GM18508 (cell line): ENCODE results near the gene ADGRB2.

Experiments used
- ATAC-seq: cut with Tn5 transposase; IDR thresholded peaks from one replicate; pipeline ENCODE4 v1.9.1; 2021; ENCODE audit warnings: moderate number of reproducible peaks; ENCODE audit not compliant: insufficient read depth, unreplicated experiment

The ADGRB2 gene

GRCh38 chr1:31752952-31753475, 11.1 kb downstream of the ADGRB2 start:
- ATAC-seq: no peak

- no peak for ATAC-seq
Observed at GRCh38 chr1:31752258-31752657, 11.9 kb downstream of the ADGRB2 start.

DNA sequence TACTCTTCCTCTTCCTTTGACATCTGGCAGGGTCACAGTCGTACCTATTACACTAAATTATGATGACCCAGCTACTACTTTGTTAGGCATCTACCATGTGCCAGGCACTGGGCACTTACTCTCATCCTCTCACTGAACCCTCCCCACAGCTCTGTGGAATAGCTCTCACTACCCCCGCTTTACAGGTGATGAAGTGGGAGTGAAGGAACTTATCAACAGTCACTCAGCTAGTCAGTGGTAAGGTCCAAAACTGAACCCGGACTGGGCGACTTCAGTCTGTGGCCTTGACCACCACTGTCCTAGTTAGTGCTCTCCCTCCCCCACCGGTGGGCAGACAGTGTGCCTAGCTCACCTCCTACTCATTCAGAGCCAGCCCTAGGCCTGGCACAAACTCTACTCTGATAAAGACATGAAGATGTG, 12.3 kb downstream of the ADGRB2 start:
- ATAC-seq: no peak

DNA sequence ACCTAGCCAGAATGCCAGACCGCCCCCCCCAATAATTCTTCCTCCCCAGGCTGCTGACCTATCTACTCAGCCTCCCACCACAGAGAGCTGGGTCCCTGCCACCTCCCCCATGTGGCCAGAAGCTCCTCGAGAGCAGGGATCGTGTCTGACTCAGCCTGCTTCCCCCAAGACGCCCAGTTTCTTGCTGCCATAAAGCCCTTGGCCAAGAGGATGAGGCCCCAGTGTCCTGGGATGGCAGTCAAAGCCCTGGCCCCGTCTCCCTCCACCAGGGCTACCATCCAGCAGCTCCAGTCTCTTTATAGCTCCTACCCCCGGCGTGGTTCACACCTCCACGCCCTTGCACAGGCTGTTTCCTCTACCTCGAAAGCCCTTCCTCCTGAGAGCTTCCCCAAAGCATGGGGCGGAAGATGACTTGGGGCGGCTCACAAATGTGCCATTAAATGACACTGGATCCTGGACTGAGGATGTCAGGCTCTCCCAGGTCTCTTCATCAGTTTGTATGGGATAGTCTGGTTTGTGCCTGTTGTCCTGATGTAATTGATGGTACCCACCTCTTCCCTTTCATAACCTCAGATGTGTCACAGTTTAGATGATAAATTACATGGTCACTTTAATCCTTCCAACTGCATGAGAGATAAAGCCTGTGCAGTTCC, 13.2 kb downstream of the ADGRB2 start:
- no peak for ATAC-seq

GRCh38 chr1:31749785-31750735, 14.1 kb downstream of the ADGRB2 start:
- no peak for ATAC-seq

DNA sequence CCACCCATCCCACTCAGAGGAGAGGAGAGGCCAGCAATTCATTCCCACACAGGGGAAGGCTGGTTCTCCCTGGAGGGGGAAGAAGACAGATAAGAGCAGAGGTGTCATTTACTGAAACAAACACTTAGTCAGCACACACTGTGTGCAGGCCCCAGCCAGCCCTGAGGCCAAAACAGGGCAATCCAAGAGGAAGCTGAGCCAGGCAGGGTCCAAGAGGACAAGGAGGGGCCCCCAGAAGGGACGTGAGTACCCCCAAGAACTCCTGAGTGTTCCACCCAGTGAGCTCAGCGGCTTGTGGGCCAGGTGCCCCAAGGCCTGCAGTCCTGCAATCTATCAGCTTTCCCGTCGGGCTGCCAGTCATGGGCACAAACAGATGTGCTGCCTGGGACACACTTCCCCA, 15.8 kb downstream of the ADGRB2 start:
- no peak for ATAC-seq

DNA sequence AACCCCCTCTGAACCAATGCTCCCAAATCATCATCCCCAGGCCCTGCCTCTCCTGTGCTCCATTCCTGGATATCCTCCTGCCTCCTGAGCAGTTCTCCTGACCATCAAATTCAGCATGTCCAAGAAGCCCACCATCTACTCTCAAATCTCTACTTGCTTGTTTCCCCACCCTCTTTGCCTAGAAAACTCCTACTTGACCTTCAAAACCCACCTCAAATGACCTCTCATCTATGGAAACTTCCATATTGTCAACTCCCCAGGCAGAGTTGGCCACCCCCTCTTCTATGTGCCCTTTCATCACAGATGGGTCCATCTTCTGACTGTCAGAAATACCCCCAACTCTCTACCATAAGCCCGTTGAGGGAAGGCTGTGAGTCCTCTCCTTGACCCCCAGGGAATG, 16.8 kb downstream of the ADGRB2 start:
- no peak for ATAC-seq

GRCh38 chr1:31746687-31747086, 17.5 kb downstream of the ADGRB2 start:
- ATAC-seq: no peak

GRCh38 chr1:31745946-31746670, 18.0 kb downstream of the ADGRB2 start:
- ATAC-seq: no peak

GRCh38 chr1:31745096-31745945, 18.8 kb downstream of the ADGRB2 start:
- ATAC-seq: no peak

GRCh38 chr1:31744165-31744888, 19.8 kb downstream of the ADGRB2 start:
- no peak for ATAC-seq

DNA sequence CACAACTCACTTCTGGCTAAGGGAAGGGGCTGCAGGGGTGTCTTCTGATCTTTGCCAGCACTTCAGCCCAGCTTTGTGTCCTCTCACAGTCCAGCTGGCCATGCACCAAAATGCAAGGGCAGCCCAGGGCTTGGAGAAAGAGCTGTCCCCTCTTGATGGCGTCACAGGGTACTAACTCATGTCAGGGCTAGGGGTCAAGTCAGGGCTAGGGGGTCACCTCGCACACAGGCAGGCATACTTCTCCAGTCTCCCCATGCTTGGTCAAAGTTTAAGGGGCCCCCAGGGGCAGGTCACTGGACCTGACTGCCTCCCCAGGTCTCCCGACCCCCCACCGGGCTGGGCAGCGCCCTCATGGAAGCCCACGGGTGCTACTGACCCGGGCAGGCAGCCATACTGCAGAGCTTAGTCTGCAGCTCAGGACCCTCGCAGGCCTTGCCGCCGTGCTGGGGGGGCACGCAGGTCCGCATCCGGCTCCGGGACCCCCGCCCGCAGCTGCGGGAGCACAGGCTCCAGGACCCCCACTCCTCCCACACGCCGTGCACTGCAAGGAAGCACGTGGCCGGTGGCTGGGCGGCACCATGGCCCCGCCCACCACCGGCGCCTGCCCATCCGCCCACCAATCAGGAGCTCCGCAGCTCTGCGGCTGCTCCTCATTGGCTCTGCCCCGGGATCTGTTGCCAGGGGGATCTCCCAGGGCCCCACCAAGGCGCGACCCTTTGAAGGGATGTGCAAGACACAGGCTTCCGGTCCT, 21.5 kb downstream of the ADGRB2 start:
- ATAC-seq: no peak

- ATAC-seq: no peak
Observed at GRCh38 chr1:31739346-31739745, 24.8 kb downstream of the ADGRB2 start.

DNA sequence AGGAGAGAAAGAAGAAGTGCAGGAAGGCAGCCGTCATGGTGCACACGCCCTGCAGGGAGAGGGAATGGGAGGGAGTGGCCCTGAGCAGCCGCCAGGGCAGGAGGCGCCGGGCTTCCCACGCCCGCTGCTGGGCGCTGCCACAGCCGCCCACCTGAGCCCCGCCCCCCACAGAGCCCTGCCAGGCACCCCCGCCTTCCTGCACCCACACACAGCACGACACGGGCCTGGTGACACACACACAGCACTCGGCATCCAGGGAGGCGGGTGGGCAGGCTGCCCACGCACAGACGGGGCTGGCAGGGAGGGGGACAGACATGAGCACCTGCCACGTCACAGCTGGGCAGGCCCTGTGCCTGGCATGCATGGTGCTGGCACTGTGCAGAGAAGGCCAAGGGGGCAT, 27.5 kb downstream of the ADGRB2 start:
- no peak for ATAC-seq

DNA sequence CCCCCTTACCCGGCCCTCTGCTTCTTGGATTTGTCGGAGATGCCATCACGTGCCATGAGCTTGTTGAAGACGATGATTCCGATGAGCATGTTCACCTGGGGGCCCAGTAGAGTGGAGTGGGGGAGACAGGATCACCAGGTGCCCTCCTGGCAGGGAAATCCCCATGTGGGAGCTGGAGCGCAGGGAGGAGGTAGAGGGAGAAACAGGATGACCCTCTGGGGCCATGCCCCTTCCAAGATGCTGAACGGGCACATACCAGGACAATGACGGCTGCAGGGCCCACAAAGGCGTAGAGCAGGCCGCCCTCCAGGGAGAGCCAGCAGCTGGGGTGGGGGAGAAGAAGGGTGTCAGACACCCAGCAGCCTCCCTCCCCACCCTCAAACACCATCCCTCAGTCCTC, 28.6 kb downstream of the ADGRB2 start:
- no peak for ATAC-seq

- ATAC-seq: no peak
Observed at GRCh38 chr1:31734582-31735107, 29.5 kb downstream of the ADGRB2 start.

DNA sequence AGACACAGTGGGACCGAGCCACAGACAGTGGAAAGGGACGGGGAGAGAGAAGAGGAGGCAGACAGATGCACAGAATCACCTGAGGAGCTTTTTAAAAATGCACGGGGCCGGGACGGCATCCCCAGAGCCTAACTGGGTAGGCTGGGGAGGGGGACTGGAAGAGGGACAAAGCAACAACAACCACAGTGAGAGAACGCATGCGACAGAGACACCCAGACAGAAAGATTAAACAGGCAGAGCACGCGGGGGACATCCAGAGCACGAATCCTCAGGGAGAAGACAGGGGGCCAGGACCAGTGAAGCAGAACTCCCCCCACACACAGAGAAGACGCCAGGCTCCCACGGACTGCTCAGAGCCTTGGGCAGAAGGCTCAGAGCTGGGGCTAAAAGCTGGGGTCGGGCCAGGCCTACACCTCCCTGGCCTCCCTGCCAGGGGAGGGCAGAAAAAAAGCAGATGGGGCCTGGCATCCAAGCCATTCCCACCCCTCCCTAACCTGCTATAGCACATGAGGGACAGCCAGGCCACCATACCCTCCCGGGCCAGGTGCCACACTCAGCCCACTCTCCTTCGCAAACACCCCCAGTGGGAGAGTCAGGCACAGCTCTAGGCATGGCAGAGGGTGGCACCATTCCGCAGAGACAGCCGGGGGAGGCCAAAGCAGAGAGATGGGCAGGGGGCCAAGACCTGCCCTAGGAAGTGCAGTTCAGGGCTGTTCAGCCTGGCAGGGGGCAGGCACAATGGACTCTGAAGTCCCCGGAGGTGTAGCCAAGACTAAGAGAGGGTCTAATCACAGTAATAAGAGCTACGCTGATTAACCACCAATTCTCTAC, 30.5 kb downstream of the ADGRB2 start:
- ATAC-seq: no peak
